HG03460 (cell line): ENCODE measurements around the gene GLB1L.
A peak's percentile ranks its signal among the peaks of the same experiment; 100 is the strongest.
"Not testable (repeated sequence)": the region's sequence is repeated elsewhere in the genome, so short reads cannot be mapped to it uniquely, and the experiment has no call there.

Experiments used
- ATAC-seq: cut with Tn5 transposase; IDR thresholded peaks from one replicate; pipeline ENCODE4 v1.9.1; 2021; ENCODE audit not compliant: unreplicated experiment

Gene GLB1L

GRCh38 chr2:219245148-219245898, at the start of gene GLB1L, which contains the start of gene STK16:
Gene GLB1L (minus strand): TSS chr2:219245444. CDS start chr2:219243573, 1,871 bp downstream.
Gene STK16 (plus strand): TSS chr2:219245479. CDS start chr2:219246000, 521 bp downstream.
- peak; percentile 47 for ATAC-seq

- peak; percentile 89 for ATAC-seq
These were observed 49.4 kb upstream of the GLB1L start for GRCh38 chr2:219294356-219295351.

- no peak for ATAC-seq
These were observed 48.5 kb upstream of the GLB1L start for GRCh38 chr2:219293736-219294231.

- ATAC-seq, result no peak
These were observed 47.4 kb upstream of the GLB1L start for GRCh38 chr2:219292616-219293015.

GRCh38 chr2:219291910-219292490, 46.8 kb upstream of the GLB1L start:
- no peak for ATAC-seq

GRCh38 chr2:219291394-219291793, 46.1 kb upstream of the GLB1L start:
- ATAC-seq, result no peak

GRCh38 chr2:219290381-219291171, 45.3 kb upstream of the GLB1L start:
- no peak for ATAC-seq

GRCh38 chr2:219289537-219290361, 44.5 kb upstream of the GLB1L start:
- ATAC-seq, result no peak

- no peak for ATAC-seq
These were observed 43.9 kb upstream of the GLB1L start for GRCh38 chr2:219289195-219289536.

GRCh38 chr2:219287580-219288265, 42.5 kb upstream of the GLB1L start:
- ATAC-seq, result no peak

GRCh38 chr2:219287116-219287440, 41.8 kb upstream of the GLB1L start:
- not testable (repeated sequence) for ATAC-seq

- no peak for ATAC-seq
These were observed 41.3 kb upstream of the GLB1L start for GRCh38 chr2:219286436-219287115.

GRCh38 chr2:219285894-219286425, 40.7 kb upstream of the GLB1L start:
- ATAC-seq, result no peak

GRCh38 chr2:219285373-219285735, 40.1 kb upstream of the GLB1L start:
- ATAC-seq, result no peak

- no peak for ATAC-seq
These were observed 39.5 kb upstream of the GLB1L start for GRCh38 chr2:219284501-219285372.

GRCh38 chr2:219282943-219283581, 37.8 kb upstream of the GLB1L start:
- no peak for ATAC-seq

- ATAC-seq, result no peak
These were observed 37.1 kb upstream of the GLB1L start for GRCh38 chr2:219282375-219282774.
